Peyer's patch (tissue), 4 donors: Measurements from ENCODE around the gene NOX1.

Experiments used
- POLR2A ChIP-seq, 2 donors: fragments of 450-650 bp; IDR thresholded peaks; one replicate each; pipeline ENCODE4 v1.5.1; 2017; ENCODE audit warnings: antibody characterized with exemption in 2 of 2, mild to moderate bottlenecking in 2 of 2, moderate library complexity in 2 of 2
- TF ChIP-seq, protein P1 (sequence below), 6 experiments: fragments of 450-650 bp in 4 of 6; fragments of 200-600 bp in 2 of 6; sonication (generic) in 1 of 6; IDR thresholded peaks; one replicate each; pipeline ENCODE4 v1.5.1; 2017 to 2019; ENCODE audit warnings: antibody characterized with exemption in 6 of 6, mild to moderate bottlenecking in 3 of 6, moderate library complexity in 1 of 6

DNA sequence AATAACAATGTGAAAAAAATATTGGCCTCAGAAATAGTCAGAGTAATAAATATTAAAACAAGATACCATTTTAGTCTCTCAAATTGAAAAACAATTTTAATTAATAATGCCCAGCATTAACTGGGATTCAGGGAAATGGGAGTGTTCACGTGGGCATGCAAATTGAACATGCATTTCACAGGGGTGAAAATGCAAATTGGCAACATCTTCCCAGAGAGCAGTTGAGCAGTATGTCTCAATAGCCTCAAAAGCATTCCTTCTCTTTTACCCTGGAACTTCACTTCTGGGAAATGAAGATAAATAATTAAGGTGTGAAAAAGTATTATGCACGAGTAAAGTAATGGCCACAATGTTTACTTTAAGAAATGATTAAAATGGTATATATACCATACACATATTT is 21.3 kb downstream of the NOX1 start:
- TF ChIP-seq, protein P1, sequence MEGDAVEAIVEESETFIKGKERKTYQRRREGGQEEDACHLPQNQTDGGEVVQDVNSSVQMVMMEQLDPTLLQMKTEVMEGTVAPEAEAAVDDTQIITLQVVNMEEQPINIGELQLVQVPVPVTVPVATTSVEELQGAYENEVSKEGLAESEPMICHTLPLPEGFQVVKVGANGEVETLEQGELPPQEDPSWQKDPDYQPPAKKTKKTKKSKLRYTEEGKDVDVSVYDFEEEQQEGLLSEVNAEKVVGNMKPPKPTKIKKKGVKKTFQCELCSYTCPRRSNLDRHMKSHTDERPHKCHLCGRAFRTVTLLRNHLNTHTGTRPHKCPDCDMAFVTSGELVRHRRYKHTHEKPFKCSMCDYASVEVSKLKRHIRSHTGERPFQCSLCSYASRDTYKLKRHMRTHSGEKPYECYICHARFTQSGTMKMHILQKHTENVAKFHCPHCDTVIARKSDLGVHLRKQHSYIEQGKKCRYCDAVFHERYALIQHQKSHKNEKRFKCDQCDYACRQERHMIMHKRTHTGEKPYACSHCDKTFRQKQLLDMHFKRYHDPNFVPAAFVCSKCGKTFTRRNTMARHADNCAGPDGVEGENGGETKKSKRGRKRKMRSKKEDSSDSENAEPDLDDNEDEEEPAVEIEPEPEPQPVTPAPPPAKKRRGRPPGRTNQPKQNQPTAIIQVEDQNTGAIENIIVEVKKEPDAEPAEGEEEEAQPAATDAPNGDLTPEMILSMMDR (IDR thresholded peaks at IDR 0.05) = no peak
- TF ChIP-seq POLR2A (IDR thresholded peaks at IDR 0.05) = no peak
